GM21526 (cell line): ENCODE measurements around the gene CBX1.

Experiments used
- ATAC-seq: cut with Tn5 transposase; IDR thresholded peaks from one replicate; pipeline ENCODE4 v1.9.1; 2021; ENCODE audit warnings: moderate library complexity; ENCODE audit not compliant: unreplicated experiment, low FRiP score

The CBX1 gene

DNA sequence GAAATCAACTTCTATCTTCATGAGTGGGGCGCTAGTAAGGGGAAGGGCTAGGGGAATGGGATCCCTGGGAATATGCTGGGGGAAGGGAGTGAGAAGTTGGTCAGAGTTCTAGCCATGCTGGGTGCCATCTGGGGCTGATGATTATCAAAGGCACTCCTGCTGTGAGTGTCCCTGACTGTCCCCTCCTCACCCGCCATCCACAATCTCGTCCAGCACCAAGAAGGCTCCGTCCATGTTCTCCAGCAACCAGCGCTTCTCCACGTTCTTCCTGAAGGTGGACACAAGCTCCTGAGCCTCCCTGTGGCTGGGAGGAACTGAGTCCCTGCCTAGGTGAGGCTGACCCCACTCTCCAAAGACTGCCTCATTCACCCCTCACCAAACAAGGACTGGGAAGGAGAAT lies 69.3 kb downstream of the CBX1 start:
- no peak for ATAC-seq

DNA sequence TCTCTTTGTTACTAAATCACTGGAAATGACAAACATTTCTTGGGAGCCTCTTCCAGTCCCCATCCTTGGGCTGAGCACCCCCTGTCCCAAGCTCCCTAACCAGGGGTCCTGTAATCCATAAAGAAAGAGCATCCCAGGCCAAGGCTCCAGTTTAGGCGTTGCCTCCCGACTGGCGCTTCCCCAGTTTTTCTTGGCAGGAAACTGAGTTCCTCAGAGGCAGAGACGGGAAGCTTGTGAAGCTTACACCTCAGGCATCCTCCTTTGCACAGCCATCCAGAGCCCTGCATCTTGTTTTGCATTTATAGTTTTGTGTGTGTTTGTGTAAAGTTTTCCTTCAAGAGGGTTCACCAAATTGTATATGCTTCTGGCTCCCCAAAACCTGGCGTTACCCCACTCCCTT lies 70.7 kb downstream of the CBX1 start:
- ATAC-seq, result no peak

DNA sequence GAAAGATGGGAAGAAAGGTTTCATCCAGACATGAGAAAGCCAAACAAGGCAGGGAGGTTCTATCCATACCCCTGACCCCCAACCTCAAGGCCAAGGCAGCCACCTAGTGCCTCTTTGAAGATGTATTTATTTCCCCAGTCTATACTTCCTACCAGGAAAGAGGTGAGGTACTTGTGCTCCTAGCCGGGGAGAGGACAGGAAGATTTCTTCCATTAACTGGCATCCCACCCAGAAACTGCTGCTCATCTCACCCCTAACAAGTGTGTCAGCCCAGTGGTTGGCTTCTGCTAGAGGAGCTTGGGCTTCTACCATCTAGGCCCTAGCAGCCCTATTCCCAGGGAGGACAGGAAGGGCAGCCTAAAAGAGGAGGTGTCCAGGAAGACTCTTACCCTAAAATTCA lies 72.5 kb downstream of the CBX1 start:
- ATAC-seq, result no peak

DNA sequence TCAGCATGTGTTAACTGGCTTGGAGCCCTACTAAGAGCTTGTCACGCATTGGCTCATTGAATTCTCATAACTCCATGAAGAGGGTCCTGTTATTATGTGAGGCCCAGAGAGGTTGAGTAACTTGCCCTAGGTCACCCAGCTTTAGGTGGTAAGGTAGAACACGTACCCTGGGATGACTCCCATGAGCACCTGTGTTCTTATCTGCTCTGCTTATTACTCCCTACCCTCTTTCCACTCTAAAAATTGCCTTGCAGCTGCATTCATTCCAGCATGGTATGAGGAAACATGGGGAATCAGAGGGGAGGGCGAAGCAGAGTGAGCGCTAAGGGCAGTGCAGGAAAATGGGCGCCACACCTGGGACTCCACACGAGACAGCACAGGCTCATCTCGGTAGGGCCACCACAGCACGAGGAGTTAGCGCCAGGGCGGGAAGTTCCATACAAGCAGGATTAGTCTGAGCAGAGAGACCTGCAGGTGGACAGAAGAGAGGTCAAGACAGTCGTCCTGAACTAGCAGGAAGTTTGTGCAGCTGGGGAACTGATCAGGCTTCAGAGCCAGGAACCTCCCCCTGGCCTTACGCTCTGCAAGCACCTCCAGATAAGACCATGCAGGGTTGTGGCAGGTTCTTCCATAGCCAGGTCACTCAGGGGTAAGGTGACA lies 73.8 kb downstream of the CBX1 start:
- no peak for ATAC-seq

DNA sequence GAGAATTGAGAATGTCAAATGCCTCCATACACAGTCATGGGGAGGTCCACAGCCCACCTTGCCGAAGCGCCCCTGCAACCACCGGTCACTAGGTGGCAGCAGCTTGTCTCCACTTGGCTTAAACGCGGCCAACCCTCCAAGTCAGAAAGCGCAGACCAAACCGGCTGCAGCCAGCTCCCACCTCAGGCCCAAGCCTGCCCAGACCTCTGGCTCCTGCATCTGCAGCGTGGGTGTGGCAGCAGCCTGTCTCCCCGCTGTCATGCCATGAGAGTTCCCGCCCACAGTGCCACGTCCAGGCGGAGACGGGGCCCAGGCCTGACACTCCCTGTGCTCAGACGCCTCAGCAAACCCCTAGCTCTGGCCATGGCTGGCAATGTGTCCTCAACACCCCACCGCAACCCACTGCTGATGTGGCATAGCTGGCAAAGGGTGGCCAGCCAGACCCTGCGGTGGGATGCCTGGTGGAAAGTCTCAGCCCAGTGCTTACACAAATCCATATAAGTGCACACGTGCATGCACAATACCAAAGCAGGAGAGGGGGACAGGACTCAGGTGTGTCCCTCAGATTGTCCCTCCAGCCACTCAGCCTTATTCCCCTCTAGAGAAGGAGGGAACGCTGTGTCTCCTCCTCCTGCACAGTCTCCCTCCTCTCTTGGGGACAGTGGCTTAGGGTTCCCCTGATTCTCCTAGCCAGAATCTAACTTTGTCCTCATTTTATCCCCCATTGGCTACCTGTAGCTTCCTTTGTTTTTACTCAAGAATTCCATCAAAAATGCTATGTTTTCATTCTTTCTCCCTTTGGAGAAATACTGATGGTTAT lies 74.6 kb downstream of the CBX1 start:
- no peak for ATAC-seq

DNA sequence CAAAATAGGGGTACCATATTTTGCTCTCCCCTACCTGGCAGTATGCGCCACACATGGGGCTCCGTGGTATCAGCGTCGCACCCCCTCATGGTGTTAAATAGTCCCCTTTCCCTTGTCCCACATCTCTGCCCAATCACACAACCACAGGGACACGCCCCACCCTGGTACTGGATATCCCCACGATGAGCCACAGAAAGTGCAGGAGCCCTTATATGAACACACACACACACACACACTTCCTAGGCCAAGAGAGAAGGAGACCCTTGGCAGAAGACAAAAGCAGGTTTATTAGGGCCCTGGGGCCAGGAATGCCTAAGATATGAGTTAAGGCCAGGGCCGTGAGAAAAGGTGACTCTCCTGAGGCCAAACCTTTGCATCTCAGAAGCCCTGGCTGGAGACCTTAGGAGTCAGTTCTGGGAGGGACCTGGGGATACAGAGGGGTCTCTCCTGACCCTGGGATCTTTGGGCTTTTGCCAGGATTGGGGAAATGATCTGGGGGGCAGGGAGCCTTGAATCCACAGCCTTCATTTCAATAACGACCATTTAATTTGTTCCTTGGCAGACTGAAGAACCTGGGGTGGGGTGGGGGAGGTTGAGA lies 75.3 kb downstream of the CBX1 start:
- no peak for ATAC-seq

DNA sequence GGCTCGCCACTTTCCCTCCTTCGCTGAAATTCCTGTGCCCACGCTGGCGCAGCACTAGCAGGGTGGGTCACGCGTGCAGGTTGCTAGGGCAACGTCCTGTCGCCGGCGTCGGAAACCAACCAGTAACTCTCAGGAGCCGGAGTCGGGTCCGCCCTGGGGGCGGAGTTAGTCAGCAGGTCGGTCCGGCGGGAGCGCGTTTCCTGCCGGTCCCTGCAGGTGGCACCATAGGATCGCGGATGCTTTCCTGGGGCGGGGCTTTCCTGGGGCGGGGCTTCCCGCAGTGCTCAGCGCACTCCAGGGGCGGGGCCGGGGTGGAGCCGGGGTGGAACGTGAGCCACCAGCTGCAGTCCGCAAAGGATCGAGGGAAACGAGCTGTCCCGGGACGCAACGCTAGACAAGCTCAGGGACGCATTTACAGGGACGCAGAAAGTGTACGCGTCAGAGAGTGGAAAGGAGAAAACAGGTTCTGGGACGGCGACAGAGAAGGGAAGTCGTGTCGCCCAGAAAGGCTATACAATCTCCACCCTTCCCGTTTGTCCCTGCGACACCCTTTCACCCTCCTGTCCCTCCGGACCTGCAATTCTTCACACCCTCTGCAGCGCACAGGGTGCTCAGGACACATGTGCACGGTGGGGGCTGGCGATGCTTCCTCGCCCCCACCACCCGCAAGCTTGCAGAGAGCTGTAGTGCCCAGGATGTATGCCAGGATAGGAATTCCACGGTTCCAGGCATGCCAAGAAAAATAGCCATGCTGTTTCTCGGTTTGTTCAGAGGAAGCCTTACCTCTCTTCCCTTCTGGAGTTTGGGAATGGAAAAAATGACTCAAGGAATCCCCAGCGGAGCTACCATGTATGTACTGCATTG lies 76.0 kb downstream of the CBX1 start:
- ATAC-seq, result peak; percentile 76

DNA sequence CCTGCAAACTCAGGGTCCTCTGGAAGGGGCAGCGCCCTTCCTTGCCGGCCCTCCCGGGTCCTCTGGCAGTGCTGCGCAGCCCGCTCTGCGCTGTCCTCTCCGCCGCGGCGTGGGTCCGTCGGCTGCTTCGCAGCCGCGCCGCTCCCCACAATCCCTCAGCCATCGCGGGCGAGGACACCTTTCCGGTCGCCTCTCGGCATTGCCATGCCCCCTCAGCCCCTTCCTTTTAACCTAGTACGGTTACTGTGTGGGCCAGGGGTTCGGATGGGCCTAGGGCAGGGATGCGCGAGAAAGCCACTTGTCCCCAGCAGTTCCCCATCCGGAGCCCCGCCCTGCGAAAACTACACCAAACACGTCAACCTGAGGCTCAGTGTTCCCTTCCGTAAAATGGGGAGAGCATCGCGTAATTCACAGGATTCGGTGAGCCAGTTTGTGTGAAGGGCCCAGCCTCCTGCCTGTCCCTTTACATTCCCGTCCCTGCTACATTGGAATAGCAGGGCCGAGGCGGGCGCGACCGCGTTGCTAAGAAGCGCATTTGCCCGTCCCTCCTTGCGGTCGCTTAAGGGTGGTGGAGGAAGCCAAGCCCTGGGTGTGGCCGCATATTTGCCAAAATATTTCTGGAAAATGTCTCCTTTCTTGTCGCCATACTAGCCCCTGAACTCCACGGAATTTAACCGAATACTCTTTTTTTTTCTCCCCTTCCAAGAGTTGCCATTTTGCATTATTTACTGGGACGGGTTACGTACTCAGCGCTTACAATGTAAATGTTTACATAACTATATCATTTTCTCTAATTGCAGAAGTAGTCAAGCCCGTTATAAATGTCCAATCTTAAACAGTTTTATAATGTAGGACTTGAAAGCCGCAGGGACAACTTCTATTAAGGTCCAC lies 76.9 kb downstream of the CBX1 start:
- ATAC-seq, result no peak

DNA sequence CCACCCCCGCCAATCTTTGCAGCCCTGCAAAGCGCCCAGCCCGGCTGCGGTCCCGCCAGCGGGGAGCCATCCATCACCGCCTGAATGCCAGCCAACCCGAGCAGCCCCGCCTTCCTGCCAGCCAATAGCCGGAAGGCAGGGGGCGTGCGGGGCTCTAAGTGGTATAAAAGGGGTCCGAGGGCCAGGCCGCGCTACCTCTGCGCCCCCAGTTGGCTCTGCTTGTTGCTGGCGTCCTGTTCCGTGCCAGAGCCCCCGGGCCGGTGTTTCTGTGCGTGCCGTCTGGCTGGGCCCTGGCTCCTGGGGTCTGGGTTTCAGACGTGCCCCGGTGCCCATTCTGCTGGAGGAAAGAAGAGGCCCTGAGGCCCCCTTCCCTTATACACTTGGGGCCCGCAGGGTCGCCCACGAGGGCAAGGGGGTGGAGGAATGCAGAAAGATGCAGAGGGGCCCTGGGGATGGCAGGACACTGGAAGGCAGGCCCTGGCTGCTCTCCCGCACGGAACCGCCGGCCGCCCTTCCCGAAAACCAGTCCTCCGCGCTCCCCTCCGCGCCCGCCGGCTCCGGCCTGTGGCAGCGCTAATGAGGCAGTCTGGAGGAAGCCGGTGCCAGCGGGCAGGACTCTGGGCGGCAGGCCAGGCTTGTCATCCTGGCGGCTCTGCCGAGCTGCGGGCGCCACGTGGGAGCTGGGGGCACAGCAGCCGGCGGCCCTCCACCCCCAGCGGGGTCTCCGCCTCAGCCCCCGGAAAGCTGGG lies 77.7 kb downstream of the CBX1 start:
- ATAC-seq, result no peak

DNA sequence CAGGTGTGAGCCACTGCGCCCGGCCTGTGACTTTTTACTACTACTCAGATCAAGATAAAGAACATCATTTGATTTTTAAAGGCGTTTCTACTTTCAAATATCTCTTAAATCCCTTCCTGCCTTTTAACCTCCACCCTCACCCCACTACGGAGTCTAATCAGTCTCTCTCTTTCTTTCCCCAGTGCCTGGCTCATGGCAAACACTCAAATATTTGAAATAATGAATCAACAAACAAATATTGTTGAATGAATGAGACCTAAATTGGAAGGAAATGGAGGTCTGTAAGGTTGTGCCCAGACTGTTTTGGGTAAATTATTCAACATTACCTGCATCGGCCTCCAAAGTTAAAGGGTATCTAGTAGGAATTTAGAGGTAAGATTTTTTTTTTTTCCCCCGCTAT lies 78.4 kb downstream of the CBX1 start:
- no peak for ATAC-seq

DNA sequence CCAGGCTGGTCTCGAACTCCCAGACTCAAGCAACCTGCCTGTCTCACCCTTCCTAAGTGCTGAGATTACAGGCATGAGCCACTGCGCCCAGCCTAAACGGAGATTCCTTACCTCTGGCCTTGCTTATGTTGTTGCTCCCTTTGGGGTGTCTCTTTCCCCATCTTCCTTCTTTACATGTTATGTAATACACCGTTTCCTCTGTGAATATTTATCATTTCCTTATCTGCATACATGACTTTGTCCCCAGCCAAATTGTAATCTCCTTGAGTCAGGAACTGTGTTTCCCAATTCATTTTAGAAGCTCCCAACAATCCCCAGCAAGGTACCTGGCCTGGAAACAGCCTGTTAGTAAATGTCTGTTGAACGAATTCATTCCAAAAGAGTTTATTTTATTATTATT lies 79.3 kb downstream of the CBX1 start:
- no peak for ATAC-seq
